Stimulated activated CD8-positive, alpha-beta memory T cell treated with anti-CD3 and anti-CD28 coated beads, Interleukin-15, amount 100 ng/mL, for 4 hours (primary cell): ENCODE measurements around the gene TNKS2.

Source experiments
- DNase-seq, 2 donors: peaks; one replicate each; pipeline ENCODE4 v3.0.0-alpha.2; 2020; ENCODE audit warnings: low read depth in 2 of 2

The TNKS2 gene

DNA sequence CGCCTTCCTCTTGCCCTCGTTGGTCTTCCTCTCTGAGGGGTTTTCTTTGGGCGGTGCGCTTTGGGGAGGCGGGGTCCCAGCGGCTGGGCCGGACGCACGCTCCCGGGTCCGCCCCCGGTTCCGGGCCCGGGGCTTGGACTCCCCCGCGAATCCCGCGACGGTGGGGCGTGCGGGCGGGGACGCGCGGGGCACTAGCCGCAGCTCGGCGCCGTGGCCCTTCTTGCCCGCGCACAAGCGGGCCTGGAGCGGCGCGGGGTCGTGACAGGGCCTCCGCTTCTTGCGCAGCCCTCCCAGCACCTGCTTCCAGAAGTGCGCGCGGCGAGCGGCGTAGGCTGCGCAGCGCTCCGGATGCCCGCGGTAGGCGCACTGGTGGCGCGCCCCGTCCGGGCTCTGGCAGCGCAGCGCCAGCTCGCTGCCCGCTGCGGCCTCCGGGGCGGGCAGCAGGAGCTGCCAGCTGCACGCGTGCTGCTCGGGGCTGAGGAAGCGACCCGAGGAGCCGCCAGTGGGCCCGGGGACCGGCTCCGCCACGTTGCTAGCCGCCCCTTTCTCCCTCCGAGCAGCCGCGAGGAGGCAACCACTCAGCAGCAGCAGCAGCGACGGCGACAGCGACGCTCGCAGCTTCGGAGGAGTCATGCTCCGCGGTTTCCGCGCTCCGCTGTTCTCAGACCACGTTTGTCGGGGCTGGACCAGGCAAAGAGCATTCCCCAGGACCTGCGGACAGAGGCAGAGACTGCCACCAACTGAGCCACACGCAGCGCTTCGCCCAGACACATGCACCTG, 110.3 kb downstream of the TNKS2 start:
- peak; percentile 39 to 57 for DNase-seq

GRCh38 chr10:91909117-91909677, 111.0 kb downstream of the TNKS2 start, which contains the start of gene FGFBP3:
Gene FGFBP3, minus strand, starts transcription at chr10:91909486. Its CDS starts 517 bp downstream, at chr10:91908969.
- DNase-seq = no peak

DNA sequence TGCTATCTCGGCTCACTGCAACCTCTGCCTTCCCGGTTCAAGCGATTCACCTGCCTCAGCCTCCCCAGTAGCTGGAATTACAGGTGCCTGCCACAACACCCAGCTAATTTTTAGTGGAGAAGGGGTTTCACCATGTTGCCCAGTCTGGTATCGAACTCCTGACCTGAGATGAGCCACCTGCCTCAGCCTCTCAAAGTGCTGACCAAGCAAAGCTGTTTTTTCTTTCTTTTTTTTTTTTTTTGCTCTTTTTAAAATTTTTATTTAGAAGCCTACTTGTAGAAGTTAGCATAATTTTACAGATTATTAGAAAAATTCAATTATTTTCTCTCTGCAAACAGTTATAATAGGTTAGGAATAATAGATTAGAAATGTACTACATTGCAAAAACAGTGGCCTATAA, 112.2 kb downstream of the TNKS2 start:
- no peak for DNase-seq
